ENCODE measurements around the gene PCDHGA7. TPM values are rescaled to one million over a fixed set of nuclear protein-coding genes. Genes with fewer than 3 reads are reported as not detected.
"Not testable (repeated sequence)": the region's sequence is repeated elsewhere in the genome, so short reads cannot be mapped to it uniquely, and the experiment has no call there.

Gene PCDHGA7
- total and polyA plus RNA-seq, 7 experiments from 2014 or later: 0.13 to 0.30 (median 0.19) TPM; not detected in 3

DNA sequence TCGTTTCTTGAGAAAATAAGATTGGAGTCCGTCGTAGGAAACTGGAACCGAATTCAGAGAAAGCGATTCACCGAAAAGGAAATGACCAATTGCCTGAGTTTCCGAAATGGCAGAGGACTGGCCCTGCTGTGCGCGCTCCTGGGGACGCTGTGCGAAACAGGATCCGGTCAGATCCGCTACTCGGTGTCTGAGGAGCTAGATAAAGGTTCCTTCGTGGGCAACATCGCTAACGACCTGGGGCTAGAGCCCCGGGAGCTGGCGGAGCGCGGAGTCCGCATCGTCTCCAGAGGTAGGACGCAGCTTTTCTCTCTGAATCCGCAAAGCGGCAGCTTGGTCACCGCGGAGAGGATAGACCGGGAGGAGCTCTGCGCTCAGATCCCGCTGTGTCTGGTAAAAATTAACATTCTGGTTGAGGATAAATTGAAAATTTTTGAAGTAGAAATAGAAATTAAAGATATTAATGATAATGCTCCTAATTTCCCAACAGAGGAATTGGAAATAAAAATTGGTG lies 38.5 kb upstream of the PCDHGA7 start:
- Mint-ChIP-seq H3K36me3 (peaks cover 4 to 43% (median 10%) of the 10 kb centered on the region in 5 donors), H3K9me3 (peaks cover 12 to 91% (median 63%) of the 10 kb centered on the region in 11 donors), H3K27ac (no peak overlapping the region), H3K4me1 (no peaks in the 10 kb centered on the region), H3K27me3 (peaks cover 20 to 82% (median 81%) of the 10 kb centered on the region in 5 donors), H3K4me3 (peak overlapping the region in 7 of 10 donors; percentile 48 to 76 (median 57))
- ChIA-PET CTCF (no interaction called here), POLR2A (no interaction called here)
- no peak overlapping the region for H3K27ac ChIP-seq (ENCODE audit: low read depth, low read length)
- intact Hi-C loops (cut with micrococcal nuclease): loop anchor here in 1 of 2 donors (5.0 kb wide), 1 partner anchor 213 kb away; no protein-coding TSS in a partner anchor
- no peaks in the 10 kb centered on the region for H3K4me1 ChIP-seq (ENCODE audit: control insufficient read depth in 2 of 2, insufficient read depth in 2 of 2, low read length in 2 of 2)
- peaks cover 3 to 11% of the 10 kb centered on the region in 2 donors for H3K27me3 ChIP-seq (ENCODE audit: control insufficient read depth in 2 of 2, insufficient read depth in 2 of 2, low read length in 2 of 2)
- no peak for ATAC-seq
- no peaks in the 10 kb centered on the region for H3K36me3 ChIP-seq (ENCODE audit: control insufficient read depth in 2 of 3, insufficient read depth in 3 of 3, low read length in 3 of 3)
- DNase-seq: no peak
- H3K4me3 ChIP-seq (ENCODE audit: low read length): no peak overlapping the region
- H3K9me3 ChIP-seq (ENCODE audit: control insufficient read depth in 2 of 3, low read length in 3 of 3): peaks cover 0 to 29% (median 0%) of the 10 kb centered on the region in 3 experiments

DNA sequence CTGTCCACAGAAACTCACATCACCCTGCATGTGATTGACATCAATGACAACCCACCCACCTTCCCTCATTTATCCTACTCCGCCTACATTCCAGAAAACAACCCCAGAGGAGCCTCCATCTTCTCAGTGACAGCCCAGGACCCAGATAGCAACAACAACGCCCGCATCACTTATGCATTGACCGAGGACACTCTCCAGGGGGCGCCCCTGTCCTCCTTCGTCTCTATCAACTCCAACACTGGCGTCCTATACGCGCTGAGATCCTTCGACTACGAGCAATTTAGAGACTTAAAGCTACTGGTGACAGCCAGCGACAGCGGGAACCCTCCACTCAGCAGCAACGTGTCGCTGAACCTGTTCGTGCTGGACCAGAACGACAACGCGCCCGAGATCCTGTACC lies 37.2 kb upstream of the PCDHGA7 start:
- no peak overlapping the region for H3K27ac Mint-ChIP-seq

GRCh38 chr5:141346017-141346416 lies 36.5 kb upstream of the PCDHGA7 start:
- intact Hi-C loops (cut with micrococcal nuclease); H3K4me3 Mint-ChIP-seq; H3K4me1 ChIP-seq (ENCODE audit: control insufficient read depth in 2 of 2, insufficient read depth in 2 of 2, low read length in 2 of 2); H3K27ac Mint-ChIP-seq; POLR2A ChIA-PET; H3K36me3 ChIP-seq (ENCODE audit: control insufficient read depth in 2 of 3, insufficient read depth in 3 of 3, low read length in 3 of 3); H3K27ac ChIP-seq (ENCODE audit: low read depth, low read length); DNase-seq; H3K4me1 Mint-ChIP-seq; ATAC-seq; CTCF ChIA-PET; H3K4me3 ChIP-seq (ENCODE audit: low read length): not testable (repeated sequence)
- Mint-ChIP-seq H3K36me3 (peaks cover 0 to 50% (median 7%) of the 10 kb centered on the region in 5 donors), H3K9me3 (peaks cover 8 to 94% (median 58%) of the 10 kb centered on the region in 11 donors), H3K27me3 (peaks cover 18 to 91% (median 87%) of the 10 kb centered on the region in 5 donors)
- Histone ChIP-seq H3K27me3 (ENCODE audit: control insufficient read depth in 2 of 2, insufficient read depth in 2 of 2, low read length in 2 of 2) (peaks cover 3 to 12% of the 10 kb centered on the region in 2 donors), H3K9me3 (ENCODE audit: control insufficient read depth in 2 of 3, low read length in 3 of 3) (peaks cover 0 to 27% (median 0%) of the 10 kb centered on the region in 3 experiments)

More for the DNA sequence above, 37.2 kb upstream of the PCDHGA7 start:
- Histone ChIP-seq H3K27me3 (ENCODE audit: control insufficient read depth in 2 of 2, insufficient read depth in 2 of 2, low read length in 2 of 2) (peaks cover 3 to 7% of the 10 kb centered on the region in 2 donors), H3K36me3 (ENCODE audit: control insufficient read depth in 2 of 3, insufficient read depth in 3 of 3, low read length in 3 of 3) (no peaks in the 10 kb centered on the region), H3K4me3 (ENCODE audit: low read length) (no peak overlapping the region), H3K9me3 (ENCODE audit: control insufficient read depth in 2 of 3, low read length in 3 of 3) (peaks cover 0 to 23% (median 0%) of the 10 kb centered on the region in 3 experiments), H3K4me1 (ENCODE audit: control insufficient read depth in 2 of 2, insufficient read depth in 2 of 2, low read length in 2 of 2) (no peaks in the 10 kb centered on the region), H3K27ac (ENCODE audit: low read depth, low read length) (no peak overlapping the region)
- Mint-ChIP-seq H3K36me3 (peaks cover 0 to 45% (median 8%) of the 10 kb centered on the region in 5 donors), H3K9me3 (peaks cover 9 to 91% (median 55%) of the 10 kb centered on the region in 11 donors), H3K4me1 (peaks cover 0 to 3% (median 0%) of the 10 kb centered on the region in 7 donors), H3K27me3 (peaks cover 17 to 89% (median 84%) of the 10 kb centered on the region in 5 donors), H3K4me3 (peak overlapping the region in 1 of 10 donors; percentile 34)
- intact Hi-C loops (cut with micrococcal nuclease): no loop called here
- DNase-seq (no peak), ATAC-seq (no peak)
- ChIA-PET POLR2A (no interaction called here), CTCF (no interaction called here)

DNA sequence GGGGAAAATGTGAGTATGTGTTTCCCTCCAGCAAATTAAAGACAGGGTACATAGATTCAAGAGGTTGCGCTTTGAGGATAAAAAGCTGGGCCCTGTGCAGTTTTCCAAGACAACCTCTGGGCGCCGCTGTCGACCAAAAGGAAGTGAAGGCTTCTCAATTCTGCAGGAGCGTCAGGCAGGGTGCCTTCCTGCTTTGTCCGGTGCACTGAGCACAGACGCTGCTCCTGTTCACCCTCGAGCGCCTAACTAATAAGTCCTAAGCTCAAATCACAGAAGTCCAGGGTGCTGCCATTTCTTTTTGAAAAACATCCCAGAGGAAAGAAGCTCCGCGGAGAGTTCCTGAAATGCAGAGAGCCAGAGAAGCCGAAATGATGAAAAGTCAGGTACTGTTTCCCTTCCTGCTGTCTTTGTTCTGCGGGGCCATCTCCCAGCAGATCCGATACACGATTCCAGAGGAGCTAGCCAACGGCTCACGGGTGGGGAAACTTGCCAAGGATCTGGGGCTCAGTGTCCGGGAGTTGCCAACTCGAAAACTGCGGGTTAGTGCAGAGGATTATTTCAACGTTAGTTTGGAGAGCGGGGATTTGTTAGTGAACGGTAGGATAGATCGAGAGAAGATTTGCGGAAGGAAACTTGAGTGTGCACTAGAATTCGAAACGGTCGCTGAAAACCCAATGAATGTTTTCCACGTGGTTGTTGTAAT lies 32.5 kb upstream of the PCDHGA7 start, which contains the start of gene PCDHGB1:
TSS of gene PCDHGB1 (plus strand) at position 183 of the 703 bp plus-strand sequence. CDS start at position 345, 162 bp downstream.
- no peak within 1 kb of the TSS for H3K4me3 ChIP-seq (ENCODE audit: low read length)
- H3K27ac ChIP-seq (ENCODE audit: low read depth, low read length): no peak within 1 kb of the TSS
- ChIA-PET POLR2A (no interaction called here), CTCF (no interaction called here)
- H3K9me3 ChIP-seq (ENCODE audit: control insufficient read depth in 2 of 3, low read length in 3 of 3): peaks cover 0 to 36% (median 0%) of the 10 kb centered on the region in 3 experiments
- Mint-ChIP-seq H3K36me3 (peaks cover 0 to 41% (median 7%) of the 10 kb centered on the region in 5 donors), H3K9me3 (peaks cover 7 to 90% (median 48%) of the 10 kb centered on the region in 11 donors), H3K4me3 (peak within 1 kb of the TSS in 6 of 10 donors; percentile 2 to 79 (median 59)), H3K4me1 (peaks cover 0 to 3% (median 0%) of the 10 kb centered on the region in 7 donors), H3K27me3 (peaks cover 23 to 86% (median 83%) of the 10 kb centered on the region in 5 donors), H3K27ac (peak within 1 kb of the TSS in 1 of 9 donors; percentile 42)
- no peaks in the 10 kb centered on the region for H3K36me3 ChIP-seq (ENCODE audit: control insufficient read depth in 2 of 3, insufficient read depth in 3 of 3, low read length in 3 of 3)
- intact Hi-C loops (cut with micrococcal nuclease): no loop called here
- peaks cover 3 to 5% of the 10 kb centered on the region in 2 donors for H3K27me3 ChIP-seq (ENCODE audit: control insufficient read depth in 2 of 2, insufficient read depth in 2 of 2, low read length in 2 of 2)
- peak; percentile 47 for ATAC-seq
- H3K4me1 ChIP-seq (ENCODE audit: control insufficient read depth in 2 of 2, insufficient read depth in 2 of 2, low read length in 2 of 2): no peaks in the 10 kb centered on the region
- peak in 2 of 9 donors; percentile 18 to 28 for DNase-seq

- no peaks in the 10 kb centered on the region for H3K36me3 ChIP-seq (ENCODE audit: control insufficient read depth in 2 of 3, insufficient read depth in 3 of 3, low read length in 3 of 3)
- H3K27ac Mint-ChIP-seq: no peak overlapping the region
- H3K9me3 ChIP-seq (ENCODE audit: control insufficient read depth in 2 of 3, low read length in 3 of 3): peaks cover 0 to 46% (median 0%) of the 10 kb centered on the region in 3 experiments
- ChIA-PET CTCF (no interaction called here), POLR2A (no interaction called here)
- peaks cover 6 to 93% (median 51%) of the 10 kb centered on the region in 11 donors for H3K9me3 Mint-ChIP-seq
- ATAC-seq (no peak), DNase-seq (no peak)
- no peaks in the 10 kb centered on the region for H3K4me1 ChIP-seq (ENCODE audit: control insufficient read depth in 2 of 2, insufficient read depth in 2 of 2, low read length in 2 of 2)
- no peak overlapping the region for H3K4me3 Mint-ChIP-seq
- H3K4me3 ChIP-seq (ENCODE audit: low read length): no peak overlapping the region
- H3K27me3 Mint-ChIP-seq: peaks cover 28 to 91% (median 86%) of the 10 kb centered on the region in 5 donors
- H3K27me3 ChIP-seq (ENCODE audit: control insufficient read depth in 2 of 2, insufficient read depth in 2 of 2, low read length in 2 of 2): peaks cover 3 to 5% of the 10 kb centered on the region in 2 donors
- H3K4me1 Mint-ChIP-seq: peaks cover 0 to 3% (median 0%) of the 10 kb centered on the region in 7 donors
- intact Hi-C loops (cut with micrococcal nuclease): no loop called here
- H3K27ac ChIP-seq (ENCODE audit: low read depth, low read length): no peak overlapping the region
- H3K36me3 Mint-ChIP-seq: peaks cover 0 to 36% (median 5%) of the 10 kb centered on the region in 5 donors
Observed at GRCh38 chr5:141351591-141351990, 31.0 kb upstream of the PCDHGA7 start.

DNA sequence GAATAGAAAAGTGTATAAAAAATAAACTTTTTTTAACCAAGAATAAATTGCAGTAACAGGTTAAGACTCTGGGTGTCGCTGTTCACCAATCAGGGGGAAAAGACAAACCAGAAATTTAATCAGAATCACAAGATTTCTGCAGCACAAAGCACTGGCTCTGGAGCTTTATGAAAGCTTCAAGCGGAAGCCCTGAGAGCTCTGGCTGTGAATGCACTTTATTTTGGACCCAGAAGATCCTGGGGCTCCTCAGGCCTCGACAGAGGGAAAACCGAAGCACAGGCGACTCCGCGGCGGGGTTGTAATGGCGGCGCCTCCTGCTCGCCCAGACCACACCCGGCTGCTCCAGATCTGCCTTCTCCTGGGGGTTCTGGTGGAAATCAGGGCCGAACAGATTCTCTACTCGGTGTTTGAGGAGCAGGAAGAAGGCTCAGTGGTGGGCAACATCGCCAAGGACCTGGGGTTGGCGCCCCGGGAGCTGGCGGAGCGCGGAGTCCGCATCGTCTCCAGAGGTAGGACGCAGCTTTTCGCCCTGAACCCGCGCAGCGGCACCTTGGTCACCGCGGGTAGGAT lies 27.6 kb upstream of the PCDHGA7 start, which contains the start of gene PCDHGA4:
TSS of gene PCDHGA4 (plus strand) at position 122 of the 570 bp plus-strand sequence. CDS start at position 209, 87 bp downstream.
- peaks cover 0 to 5% of the 10 kb centered on the region in 2 donors for H3K27me3 ChIP-seq (ENCODE audit: control insufficient read depth in 2 of 2, insufficient read depth in 2 of 2, low read length in 2 of 2)
- intact Hi-C loops (cut with micrococcal nuclease): loop anchor here in 1 of 2 donors (5.0 kb wide), 1 partner anchor 157 kb away; no protein-coding TSS in a partner anchor
- no peak within 1 kb of the TSS for H3K27ac ChIP-seq (ENCODE audit: low read depth, low read length)
- ATAC-seq (no peak), DNase-seq (no peak)
- Mint-ChIP-seq H3K27me3 (peaks cover 28 to 90% (median 81%) of the 10 kb centered on the region in 5 donors), H3K9me3 (peaks cover 8 to 91% (median 48%) of the 10 kb centered on the region in 11 donors), H3K4me3 (peak within 1 kb of the TSS in 5 of 10 donors; percentile 27 to 55 (median 35)), H3K36me3 (peaks cover 0 to 38% (median 6%) of the 10 kb centered on the region in 5 donors), H3K27ac (no peak within 1 kb of the TSS), H3K4me1 (peaks cover 0 to 5% (median under 1%) of the 10 kb centered on the region in 7 donors)
- peaks cover 0 to 52% (median 0%) of the 10 kb centered on the region in 3 experiments for H3K9me3 ChIP-seq (ENCODE audit: control insufficient read depth in 2 of 3, low read length in 3 of 3)
- no peaks in the 10 kb centered on the region for H3K4me1 ChIP-seq (ENCODE audit: control insufficient read depth in 2 of 2, insufficient read depth in 2 of 2, low read length in 2 of 2)
- no peaks in the 10 kb centered on the region for H3K36me3 ChIP-seq (ENCODE audit: control insufficient read depth in 2 of 3, insufficient read depth in 3 of 3, low read length in 3 of 3)
- ChIA-PET POLR2A (no interaction called here), CTCF (no interaction called here)
- H3K4me3 ChIP-seq (ENCODE audit: low read length): no peak within 1 kb of the TSS

Measured in naive thymus-derived CD4-positive, alpha-beta T cell (primary cell).